Gastrocnemius medialis (tissue), 4 donors: ENCODE measurements around the gene SLC30A7. TPM values are rescaled to one million over a fixed set of nuclear protein-coding genes. Genes with fewer than 3 reads are reported as not detected.

ENCODE experiments used
- ATAC-seq, 2 donors: fragments of 150-250 bp; one replicate each; pipeline ENCODE4 v1.9.1; 2016
- DNase-seq, 2 donors: peaks; one replicate each; pipeline ENCODE4 v3.0.0-alpha.2; 2019
- H3K27ac ChIP-seq, 4 donors: fragments of 200-600 bp; sonication (generic); 1 replicate in 1 of 4; 2 replicates in 3 of 4; pipeline ENCODE4 v1.5.1; 2016 to 2018; ENCODE audit warnings: mild to moderate bottlenecking in 2 of 4, moderate library complexity in 1 of 4
- H3K27me3 ChIP-seq, 3 donors: fragments of 200-600 bp; sonication (generic) in 2 of 3; 1 replicate in 1 of 3; 2 replicates in 2 of 3; pipeline versions ENCODE4 v1.5.1 to v1.6.0; 2016 to 2019; ENCODE audit warnings: mild to moderate bottlenecking in 1 of 3, moderate library complexity in 1 of 3
- H3K36me3 ChIP-seq, 2 donors: fragments of 200-600 bp; sonication (generic) in 1 of 2; one replicate each; pipeline ENCODE4 v1.5.1; 2017 to 2018
- H3K4me1 ChIP-seq, 2 donors: fragments of 200-600 bp; sonication (generic) in 1 of 2; one replicate each; pipeline ENCODE4 v1.5.1; 2016 to 2017; ENCODE audit warnings: mild to moderate bottlenecking in 2 of 2
- H3K4me3 ChIP-seq, 4 donors: fragments of 200-600 bp; sonication (generic) in 3 of 4; 1 replicate in 1 of 4; 2 replicates in 3 of 4; pipeline ENCODE4 v1.5.1; 2016 to 2019; ENCODE audit warnings: mild to moderate bottlenecking in 2 of 4
- H3K9me3 ChIP-seq, 3 donors: fragments of 200-600 bp; sonication (generic) in 2 of 3; 1 replicate in 1 of 3; 2 replicates in 2 of 3; pipeline ENCODE4 v1.5.1; 2016 to 2019
- POLR2A ChIP-seq, 2 donors: fragments of 450-650 bp; IDR thresholded peaks; one replicate each; pipeline ENCODE4 v1.6.1; 2017; ENCODE audit warnings: antibody characterized with exemption in 2 of 2, mild to moderate bottlenecking in 2 of 2, moderate library complexity in 2 of 2
- in situ Hi-C, 4 donors: fragments of 200-750 bp; cut with MboI; loops; one replicate each; pipeline versions ENCODE4 v1.15.0 to v1.8.0; 2017; ENCODE audit warnings: low sequenced_read_pairs in 4 of 4
- intact Hi-C: fragments of 100-400 bp; cut with DNase I; formaldehyde crosslinking; loops from one replicate; pipeline ENCODE4 v1.15.1; 2023; ENCODE audit warnings: low total_unique reads
- total RNA-seq, 4 donors: library from RNA; depleted of rRNA; stranded (reverse); fragments of >200 nt; gene quantifications; one replicate each; pipeline versions ENCODE4 v1.1.0 to v1.2.3, GENCODE V29; 2016
- TF ChIP-seq, protein P1 (sequence below), 5 experiments: fragments of 450-650 bp in 3 of 5; fragments of 200-600 bp in 2 of 5; sonication (generic) in 2 of 5; IDR thresholded peaks in 4 of 5; conservative IDR thresholded peaks in 1 of 5; 1 replicate in 4 of 5; 2 replicates in 1 of 5; pipeline ENCODE4 v1.5.1; 2016 to 2019; ENCODE audit warnings: antibody characterized with exemption in 5 of 5, mild to moderate bottlenecking in 3 of 5, moderate library complexity in 3 of 5

The SLC30A7 gene
- total RNA-seq, 4 donors from 2014 or later: 1.5 to 6.2 (median 3.5) TPM

DNA sequence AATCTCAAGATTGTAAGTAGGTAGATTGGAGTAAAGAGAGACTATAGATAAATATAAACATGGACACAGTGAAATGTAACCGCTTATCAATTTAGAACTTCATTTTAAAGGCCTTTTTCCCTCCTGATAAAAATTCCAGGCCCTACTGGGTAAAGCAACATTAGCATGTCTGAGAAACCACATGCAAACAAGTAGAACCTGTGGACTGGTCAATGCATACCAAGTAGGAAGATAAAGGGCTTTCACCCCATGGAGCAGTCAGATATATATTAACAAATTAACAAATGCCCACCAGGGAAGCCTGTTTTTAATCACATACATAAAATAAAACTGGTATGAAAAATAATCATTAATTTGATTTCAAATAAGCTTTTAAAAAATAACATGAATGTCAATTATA is 121.6 kb downstream of the SLC30A7 start:
- Histone ChIP-seq H3K4me1 (peaks cover 6 to 7% of the 10 kb centered on the region in 2 donors), H3K27ac (no peak overlapping the region), H3K9me3 (no peaks in the 10 kb centered on the region), H3K4me3 (no peak overlapping the region), H3K27me3 (no peaks in the 10 kb centered on the region), H3K36me3 (peaks cover 0 to 18% of the 10 kb centered on the region in 2 donors)
- intact Hi-C loops: no loop called here
- no peak for TF ChIP-seq POLR2A (IDR thresholded peaks at IDR 0.05)
- TF ChIP-seq, protein P1, sequence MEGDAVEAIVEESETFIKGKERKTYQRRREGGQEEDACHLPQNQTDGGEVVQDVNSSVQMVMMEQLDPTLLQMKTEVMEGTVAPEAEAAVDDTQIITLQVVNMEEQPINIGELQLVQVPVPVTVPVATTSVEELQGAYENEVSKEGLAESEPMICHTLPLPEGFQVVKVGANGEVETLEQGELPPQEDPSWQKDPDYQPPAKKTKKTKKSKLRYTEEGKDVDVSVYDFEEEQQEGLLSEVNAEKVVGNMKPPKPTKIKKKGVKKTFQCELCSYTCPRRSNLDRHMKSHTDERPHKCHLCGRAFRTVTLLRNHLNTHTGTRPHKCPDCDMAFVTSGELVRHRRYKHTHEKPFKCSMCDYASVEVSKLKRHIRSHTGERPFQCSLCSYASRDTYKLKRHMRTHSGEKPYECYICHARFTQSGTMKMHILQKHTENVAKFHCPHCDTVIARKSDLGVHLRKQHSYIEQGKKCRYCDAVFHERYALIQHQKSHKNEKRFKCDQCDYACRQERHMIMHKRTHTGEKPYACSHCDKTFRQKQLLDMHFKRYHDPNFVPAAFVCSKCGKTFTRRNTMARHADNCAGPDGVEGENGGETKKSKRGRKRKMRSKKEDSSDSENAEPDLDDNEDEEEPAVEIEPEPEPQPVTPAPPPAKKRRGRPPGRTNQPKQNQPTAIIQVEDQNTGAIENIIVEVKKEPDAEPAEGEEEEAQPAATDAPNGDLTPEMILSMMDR (IDR thresholded peaks at IDR 0.05 in 4 of 5, conservative IDR thresholded peaks at IDR 0.05 in 1 of 5): no peak
- ATAC-seq (no peak), DNase-seq (no peak)
- in situ Hi-C loops: no loop called here

DNA sequence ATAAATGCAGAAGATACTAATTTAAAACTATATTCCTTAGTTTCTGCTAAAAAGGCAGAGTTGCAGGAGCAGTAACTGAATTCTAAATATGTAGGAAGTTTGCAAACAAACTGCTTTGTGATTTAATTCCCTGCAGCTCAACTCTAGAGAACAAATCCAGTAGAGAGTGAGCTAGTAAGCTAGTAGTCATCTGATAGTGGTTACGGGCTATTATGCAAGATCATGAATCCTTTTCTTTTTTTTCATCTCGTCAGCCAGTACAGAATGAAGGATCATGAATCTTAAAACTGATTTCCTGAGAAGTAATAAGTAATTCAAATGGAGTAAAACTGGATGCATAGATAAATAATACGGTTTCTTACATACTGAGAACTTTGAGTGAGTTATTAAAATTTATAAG is 126.4 kb downstream of the SLC30A7 start:
- intact Hi-C loops (no loop called here), in situ Hi-C loops (no loop called here)
- DNase-seq (no peak), ATAC-seq (peak in 1 of 2 donors; percentile 37)
- no peaks in the 10 kb centered on the region for H3K27me3 ChIP-seq
- no peak overlapping the region for H3K4me3 ChIP-seq
- H3K27ac ChIP-seq: peak overlapping the region in 3 of 4 donors; percentile 3 to 43 (median 42)
- H3K4me1 ChIP-seq: peaks cover 28 to 34% of the 10 kb centered on the region in 2 donors
- TF ChIP-seq, protein P1 (IDR thresholded peaks at IDR 0.05 in 4 of 5, conservative IDR thresholded peaks at IDR 0.05 in 1 of 5): no peak
- TF ChIP-seq POLR2A (IDR thresholded peaks at IDR 0.05): no peak
- peaks cover 0 to 5% of the 10 kb centered on the region in 2 donors for H3K36me3 ChIP-seq
- H3K9me3 ChIP-seq: no peaks in the 10 kb centered on the region

DNA sequence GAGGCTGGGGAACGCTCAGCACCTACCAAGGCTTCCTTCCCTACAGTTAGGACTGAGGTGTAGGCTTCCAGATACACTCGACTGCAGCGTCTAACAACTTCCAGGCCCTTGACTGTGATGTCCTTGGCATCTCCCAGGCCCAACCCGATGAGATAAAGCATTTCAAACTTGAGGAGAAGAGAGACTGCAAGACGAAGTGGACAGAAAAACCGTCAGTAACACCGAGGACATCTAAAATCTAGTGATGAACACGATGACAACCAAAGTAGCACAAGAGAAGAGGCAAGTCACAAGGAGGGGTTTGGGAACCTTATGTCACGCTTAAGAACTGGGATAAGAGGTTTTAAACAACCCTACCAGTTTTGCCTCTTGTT is 129.4 kb downstream of the SLC30A7 start:
- TF ChIP-seq POLR2A (IDR thresholded peaks at IDR 0.05): no peak
- TF ChIP-seq, protein P1 (IDR thresholded peaks at IDR 0.05 in 4 of 5, conservative IDR thresholded peaks at IDR 0.05 in 1 of 5): no peak
- in situ Hi-C loops: no loop called here
- H3K9me3 ChIP-seq: no peaks in the 10 kb centered on the region
- H3K4me3 ChIP-seq: peak overlapping the region; percentile 73 to 87 (median 82)
- intact Hi-C loops: loop anchor here (2.0 to 5.0 kb wide), 2 partner anchors 130 to 212 kb away; partner anchors contain the start of genes EXTL2 and S1PR1
- H3K4me1 ChIP-seq: peaks cover 28 to 34% of the 10 kb centered on the region in 2 donors
- no peaks in the 10 kb centered on the region for H3K36me3 ChIP-seq
- DNase-seq: no peak
- H3K27ac ChIP-seq: peak overlapping the region; percentile 92 to 95 (median 94)
- no peaks in the 10 kb centered on the region for H3K27me3 ChIP-seq
- peak; percentile 55 to 57 for ATAC-seq

DNA sequence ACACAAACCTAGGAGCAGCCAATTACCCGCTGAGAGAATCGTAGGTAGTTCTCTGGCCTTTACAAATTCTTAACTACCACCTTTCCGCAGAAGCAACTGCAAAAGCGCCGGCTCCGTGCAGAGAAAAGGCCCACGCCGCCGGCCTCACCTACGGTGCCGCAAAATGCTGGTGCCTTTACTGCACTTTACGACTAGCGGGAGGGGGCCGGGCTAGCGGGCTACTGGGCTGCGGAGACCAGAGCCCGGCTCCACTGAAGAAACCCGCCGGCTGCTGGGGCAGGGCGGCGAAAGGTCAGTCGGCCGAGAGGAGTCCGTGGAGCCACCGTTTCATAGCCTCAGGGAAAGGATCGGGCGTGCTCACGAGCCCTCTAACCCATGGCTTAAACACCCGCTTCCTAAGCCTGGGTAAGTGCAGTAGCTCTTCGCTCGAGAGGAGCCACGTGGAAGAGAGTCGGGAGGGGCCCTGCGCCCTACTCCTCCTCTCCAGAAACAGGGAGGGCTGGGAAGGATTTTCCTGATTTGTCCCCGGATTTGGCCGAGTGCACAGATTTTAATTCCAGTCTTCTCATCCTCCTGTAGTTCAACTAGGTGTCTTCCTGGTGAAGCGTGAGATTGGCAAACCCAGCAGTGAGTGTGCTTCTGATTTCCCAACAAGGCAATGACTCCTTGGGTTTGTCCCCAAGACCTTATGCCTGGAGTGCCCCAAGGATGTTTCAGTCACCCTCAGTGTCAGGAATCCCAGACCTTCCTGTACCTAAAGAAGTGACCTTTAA is 130.0 kb downstream of the SLC30A7 start, which contains the start of gene DPH5:
DPH5 (minus strand) TSS at position 128 of the 773 bp plus-strand sequence. CDS start 341 bp downstream, outside the sequence.
- peak; percentile 92 to 98 for ATAC-seq
- peak; percentile 85 to 90 for DNase-seq
- Histone ChIP-seq H3K9me3 (no peaks in the 10 kb centered on the region), H3K27ac (peak within 1 kb of the TSS; percentile 92 to 95 (median 94)), H3K4me3 (peak within 1 kb of the TSS; percentile 73 to 87 (median 82)), H3K36me3 (no peaks in the 10 kb centered on the region), H3K27me3 (no peaks in the 10 kb centered on the region), H3K4me1 (peaks cover 28 to 34% of the 10 kb centered on the region in 2 donors)
- in situ Hi-C loops: no loop called here
- TF ChIP-seq, protein P1 (IDR thresholded peaks at IDR 0.05 in 4 of 5, conservative IDR thresholded peaks at IDR 0.05 in 1 of 5): no peak
- TF ChIP-seq POLR2A (IDR thresholded peaks at IDR 0.05): peak; percentile 66 to 80
- intact Hi-C loops: loop anchor here (2.0 to 5.0 kb wide), 2 partner anchors 131 to 211 kb away; partner anchors contain the start of genes EXTL2 and S1PR1
